Right kidney (tissue), 1 donor: Measurements from ENCODE around the gene ENHO.
A peak's percentile ranks its signal among the peaks of the same experiment; 100 is the strongest.
"Not testable (repeated sequence)": the region's sequence is repeated elsewhere in the genome, so short reads cannot be mapped to it uniquely, and the experiment has no call there.

Source experiments
- DNase-seq: peaks from one replicate; pipeline ENCODE4 v3.0.0-alpha.2; 2016

Gene ENHO

DNA sequence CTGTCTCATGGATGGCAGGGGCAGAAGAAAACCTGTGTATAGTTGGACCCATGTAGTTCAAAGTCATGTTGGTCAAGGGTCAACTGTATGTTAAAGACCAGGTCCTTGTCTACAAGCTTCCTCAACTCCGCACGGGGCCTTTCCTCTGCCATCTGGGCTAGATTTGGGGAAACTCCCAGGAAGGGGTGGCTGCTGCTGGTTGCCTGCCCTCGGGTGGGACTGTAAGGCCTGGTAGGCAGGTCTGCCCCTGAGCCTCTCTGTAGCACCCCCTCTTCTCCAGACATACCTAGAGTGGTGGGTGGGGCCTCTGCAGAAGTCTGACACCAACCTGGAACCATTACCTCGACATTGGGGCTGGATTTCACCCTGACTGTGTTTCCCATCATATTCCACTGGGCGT is 15.2 kb downstream of the ENHO start:
- no peak for DNase-seq

DNA sequence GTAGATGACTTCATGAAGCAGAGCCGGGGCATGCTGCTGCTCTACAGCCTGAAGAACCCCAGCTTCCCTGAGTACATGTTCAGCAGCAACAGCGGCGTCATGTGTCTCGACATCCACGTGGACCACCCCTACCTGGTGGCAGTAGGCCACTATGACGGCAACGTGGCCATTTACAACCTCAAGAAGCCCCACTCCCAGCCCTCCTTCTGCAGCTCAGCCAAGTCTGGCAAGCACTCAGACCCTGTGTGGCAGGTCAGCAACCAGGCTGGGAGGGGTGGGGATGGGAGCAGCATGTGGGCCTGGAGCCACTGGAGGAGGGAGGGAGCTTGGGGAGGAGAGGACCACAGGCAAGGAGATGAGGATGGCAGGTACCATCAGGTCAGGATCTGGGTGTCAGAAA is 16.2 kb downstream of the ENHO start:
- no peak for DNase-seq

DNA sequence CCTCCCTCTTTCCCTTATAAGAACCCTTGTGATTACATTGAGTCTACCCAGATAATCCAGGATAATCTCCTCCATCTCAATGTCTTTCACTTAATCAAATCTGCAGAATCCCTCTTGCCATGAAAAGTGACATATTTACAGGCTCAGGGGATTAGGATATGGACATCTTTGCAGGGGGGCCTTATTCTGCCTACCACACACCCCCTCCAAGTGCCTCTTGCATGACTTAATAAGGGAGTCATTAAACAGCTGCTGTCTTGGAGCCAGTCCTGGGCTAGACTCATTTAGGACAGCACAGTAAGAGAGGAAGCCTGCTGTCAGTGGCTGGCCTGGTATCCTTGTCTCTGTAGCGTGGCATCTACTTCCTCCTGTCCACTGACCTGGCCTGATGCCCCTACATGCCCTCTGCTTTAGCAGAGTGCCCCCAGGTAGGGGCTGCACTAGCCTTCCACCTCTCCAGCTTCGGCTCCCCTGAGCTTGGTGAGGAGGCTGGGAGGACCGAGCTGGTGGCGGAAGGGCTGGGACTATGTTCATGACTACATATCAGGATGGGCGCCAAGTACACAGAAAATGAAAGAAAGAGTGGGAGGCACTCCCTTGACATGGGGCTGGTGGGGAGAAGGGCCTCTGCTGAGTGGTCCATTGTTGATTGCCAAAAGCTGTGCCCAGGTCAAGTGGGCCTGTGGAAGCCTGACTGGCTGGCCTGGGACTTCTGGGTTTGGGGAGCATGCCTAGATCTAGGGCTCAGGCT is 17.2 kb downstream of the ENHO start:
- no peak for DNase-seq

DNA sequence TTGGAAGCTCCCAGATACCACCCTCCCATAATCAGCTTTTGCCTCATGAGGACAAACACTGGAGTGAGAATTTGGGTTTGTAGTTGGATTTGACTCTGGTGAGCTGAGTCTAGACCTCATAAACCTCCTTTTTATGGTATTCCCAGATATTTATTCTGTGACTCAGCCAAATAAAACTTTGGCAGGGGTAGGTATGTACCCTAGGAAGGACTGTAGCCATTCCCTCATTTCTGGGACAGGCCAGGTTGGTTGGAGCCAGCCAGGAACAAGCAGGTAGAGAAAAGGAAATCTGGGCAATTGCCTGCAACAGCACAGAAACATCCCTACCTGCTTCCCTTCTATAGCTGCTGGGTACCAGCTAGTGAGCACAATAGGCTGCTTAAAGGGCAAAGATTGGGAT is 19.4 kb downstream of the ENHO start:
- DNase-seq, result no peak

DNA sequence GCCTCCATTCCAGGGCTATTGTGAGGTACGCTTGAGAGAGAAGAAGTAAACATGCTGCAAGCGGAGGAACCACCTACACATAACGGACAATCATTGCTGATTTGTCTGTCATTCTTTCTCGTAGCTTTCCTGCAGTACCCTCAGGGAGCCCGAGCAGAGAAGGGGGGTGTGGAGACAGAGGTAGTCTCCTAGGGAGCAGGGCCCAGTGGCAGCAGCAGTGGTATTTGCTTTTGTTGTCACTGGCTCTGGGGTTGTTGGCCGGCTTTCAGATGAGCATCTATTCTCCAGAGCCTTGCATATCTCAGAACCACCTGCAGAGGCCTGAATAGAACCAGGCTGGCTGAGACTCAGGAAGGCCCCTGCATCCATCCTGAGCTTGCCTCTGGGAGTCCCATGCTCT is 19.9 kb downstream of the ENHO start:
- DNase-seq, result no peak

DNA sequence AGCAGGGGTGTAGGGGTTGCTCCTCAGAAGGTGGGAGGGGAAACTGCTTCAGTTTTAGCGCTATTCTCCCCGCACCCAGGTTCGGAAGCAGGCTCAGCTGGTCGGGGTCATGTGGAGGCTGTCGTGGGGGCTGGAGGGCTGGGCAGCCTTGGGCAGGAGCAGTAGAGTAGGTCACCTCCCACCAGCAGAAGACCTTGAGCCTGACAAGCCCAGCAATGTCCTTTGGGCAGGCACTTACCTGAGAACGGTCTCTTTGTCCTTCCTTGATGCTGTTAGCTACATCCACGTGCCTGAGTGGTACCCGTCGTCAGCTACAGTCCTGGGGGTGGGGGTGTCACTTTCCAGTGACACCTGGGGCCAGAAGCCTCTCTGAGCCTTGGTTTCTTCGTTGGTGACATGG is 20.3 kb downstream of the ENHO start:
- DNase-seq, result no peak

DNA sequence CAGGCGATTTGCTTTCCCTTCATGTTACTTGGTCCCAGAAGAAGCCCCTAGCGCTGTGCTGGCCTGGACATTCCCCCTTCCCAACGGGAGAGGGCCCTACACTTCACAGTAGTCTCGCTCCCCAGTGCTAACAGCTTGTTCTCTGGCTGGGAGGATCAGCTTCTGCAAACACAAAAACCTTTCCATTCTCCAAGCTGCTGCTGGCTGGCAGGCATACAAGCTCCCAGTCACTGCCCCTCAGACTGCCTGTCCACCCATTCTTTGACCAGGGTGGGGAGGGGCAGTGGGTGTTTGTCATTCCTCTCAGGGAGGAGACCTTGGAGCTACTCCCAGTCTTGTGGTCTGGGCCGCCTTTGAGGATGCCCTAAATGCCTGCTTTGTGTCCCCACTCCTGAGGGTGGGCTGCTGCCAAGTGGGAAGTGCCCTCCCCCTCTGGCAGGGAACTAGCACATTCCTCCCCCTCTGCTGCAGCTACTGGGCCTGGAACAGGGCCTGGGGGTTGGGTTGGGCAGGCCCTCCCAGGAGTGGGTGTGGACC is 20.8 kb downstream of the ENHO start:
- DNase-seq, result no peak

DNA sequence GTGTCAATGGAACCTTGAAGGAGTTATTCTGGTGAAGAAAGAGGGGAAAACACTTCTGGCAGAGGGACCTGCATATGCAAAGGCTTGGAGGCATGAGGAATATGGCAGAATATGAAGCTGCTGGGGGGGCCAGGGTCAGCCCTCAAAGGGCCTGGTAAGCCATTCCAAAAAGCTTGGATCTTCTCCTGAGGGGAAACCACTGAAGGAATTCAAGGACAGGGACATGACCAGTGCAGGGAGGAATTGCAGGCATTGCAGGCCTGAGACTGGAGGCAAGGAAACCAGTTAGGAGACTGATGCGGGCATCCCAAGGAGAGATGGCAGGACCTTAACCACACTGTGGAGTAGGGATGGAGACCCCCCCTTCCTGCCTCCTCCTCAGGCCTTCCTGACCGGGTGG is 21.4 kb downstream of the ENHO start:
- DNase-seq, result no peak

DNA sequence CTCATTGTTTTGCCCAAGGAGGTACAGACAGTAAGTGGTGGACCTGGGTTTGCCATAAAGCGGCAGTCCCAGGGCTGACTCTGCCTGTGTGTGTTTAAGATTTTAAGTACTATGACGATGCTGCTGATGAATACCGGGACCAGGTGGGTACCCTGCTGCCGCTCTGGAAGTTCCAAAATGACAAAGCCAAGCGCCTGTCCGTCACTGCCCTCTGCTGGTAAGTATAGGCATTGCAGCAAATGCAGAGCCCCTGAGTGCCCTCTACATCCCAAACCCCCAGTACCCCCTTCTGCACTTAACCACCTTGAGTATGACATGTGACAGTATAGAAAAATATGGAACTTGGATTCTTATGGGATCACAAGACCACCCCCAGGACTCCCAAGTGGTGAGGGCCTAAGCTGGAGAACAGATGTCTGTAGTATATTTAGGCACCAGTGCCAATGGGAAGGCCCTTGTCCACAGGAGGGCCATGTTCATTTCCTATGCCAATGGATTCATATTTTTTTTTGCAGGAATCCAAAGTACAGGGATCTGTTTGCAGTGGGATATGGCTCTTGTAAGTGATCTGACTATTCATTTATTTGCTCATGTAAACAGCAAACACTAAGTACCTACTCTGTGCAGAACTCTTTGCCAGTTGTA is 22.0 kb downstream of the ENHO start:
- peak; percentile 49 for DNase-seq

DNA sequence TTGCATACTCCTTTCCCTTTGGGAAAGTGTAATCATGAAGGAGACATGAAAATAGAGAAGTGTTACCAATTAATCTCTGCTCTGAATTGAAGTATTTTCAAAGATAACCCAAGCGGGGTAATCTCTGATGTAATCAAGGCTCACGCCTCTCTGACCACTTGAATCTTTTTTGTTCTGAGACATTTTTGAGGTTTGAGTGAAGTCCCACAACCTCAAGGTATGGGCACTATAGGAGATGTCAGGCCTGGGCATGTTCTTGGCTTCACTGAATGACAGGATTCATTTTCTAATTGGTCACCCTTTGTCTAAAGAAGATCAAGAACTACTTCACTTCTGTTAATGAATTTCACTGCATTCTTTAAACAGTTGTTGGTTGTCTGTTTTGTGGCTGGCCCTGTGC is 23.7 kb downstream of the ENHO start:
- DNase-seq, result no peak

DNA sequence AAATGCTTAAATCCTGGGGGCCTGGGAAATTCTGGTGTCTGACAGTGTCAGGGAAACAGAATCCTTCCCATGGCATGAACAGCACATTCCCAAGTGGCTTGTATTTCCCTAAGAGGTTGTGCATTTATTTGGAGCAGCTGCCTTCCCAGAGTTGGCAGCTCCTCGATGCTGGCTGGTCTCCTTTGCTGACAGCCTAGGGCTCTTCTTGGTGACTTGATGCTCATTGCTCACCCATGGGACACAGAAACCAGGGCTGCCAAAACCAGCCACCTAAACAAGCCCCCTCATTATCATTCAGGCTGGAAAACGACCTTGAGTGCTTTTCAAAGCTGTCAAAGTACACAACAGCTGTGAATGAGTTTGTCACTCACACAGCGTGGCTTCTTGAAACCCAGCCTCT is 24.2 kb downstream of the ENHO start:
- DNase-seq, result no peak

DNA sequence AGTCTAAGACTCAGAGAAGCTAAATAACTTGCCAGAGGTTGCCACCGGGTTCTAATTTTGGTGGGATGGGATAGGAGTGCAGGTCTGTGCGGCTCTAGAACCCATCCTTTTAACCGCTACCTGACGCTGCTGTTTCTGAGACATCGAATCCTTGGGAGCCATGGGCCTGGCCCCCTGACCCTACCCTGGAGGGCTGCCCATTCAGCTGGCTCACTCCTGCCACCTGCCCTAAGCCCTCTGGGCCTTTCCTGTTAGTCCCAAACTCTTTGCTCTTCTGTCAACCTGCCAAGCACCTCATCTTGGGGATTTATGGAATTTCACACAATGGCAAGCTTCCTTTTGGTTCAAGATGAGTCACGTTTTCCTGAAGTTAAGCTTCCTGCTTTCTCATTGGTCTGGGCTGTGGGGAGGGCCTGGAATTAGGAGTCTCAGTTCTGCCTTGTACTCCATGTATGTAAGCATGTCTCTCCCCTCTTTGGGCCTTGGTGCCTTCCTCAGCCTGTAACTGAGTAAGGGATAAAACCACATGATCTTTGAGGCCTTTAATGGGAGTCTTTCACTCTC is 26.6 kb downstream of the ENHO start:
- no peak for DNase-seq

DNA sequence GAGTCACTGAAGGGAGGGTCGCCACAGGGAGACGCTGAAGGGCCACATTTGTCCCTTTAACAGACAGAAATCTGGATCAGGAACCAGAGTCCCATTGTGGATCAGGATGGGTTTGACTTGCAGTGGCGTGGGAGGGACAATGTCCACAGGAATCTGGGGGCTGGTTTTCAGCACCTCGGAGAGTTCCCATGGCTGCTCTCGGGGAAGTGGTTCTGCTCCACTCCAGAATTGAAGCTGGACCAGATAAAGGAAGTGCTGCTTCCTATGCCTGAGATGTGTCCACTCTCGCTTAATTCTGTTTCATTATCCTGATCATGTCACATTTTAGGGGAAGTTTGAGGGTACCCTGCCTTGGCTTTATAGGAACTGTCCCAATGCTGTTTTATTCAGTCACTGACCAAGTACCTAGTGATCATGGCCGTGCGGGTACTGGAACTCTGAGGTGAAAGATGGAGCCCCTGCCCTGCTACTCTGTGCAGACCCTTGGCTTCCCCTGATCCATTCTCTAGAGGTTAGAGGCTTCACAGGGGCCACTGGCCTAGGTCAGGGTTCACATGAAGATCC is 28.7 kb downstream of the ENHO start:
- peak; percentile 34 for DNase-seq

DNA sequence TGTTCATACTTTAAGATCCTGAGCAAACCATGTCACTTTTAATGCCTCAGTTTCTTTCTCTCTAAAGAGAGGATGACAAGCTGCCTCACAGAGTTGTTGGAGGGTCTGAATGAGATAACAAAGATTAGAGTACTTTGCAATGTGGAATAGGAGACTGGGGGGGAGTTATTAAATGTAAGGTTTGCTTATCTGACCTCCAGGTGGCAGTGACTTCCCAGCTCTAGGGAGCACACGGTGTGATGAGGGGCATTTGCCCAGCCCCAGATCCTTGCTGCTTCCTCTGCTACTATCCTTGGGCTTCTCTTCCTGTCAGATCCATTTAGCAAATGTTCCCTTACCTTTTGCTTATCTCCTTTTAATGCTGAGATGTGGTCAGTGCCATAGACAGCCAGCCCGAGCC is 30.7 kb downstream of the ENHO start:
- DNase-seq, result no peak

DNA sequence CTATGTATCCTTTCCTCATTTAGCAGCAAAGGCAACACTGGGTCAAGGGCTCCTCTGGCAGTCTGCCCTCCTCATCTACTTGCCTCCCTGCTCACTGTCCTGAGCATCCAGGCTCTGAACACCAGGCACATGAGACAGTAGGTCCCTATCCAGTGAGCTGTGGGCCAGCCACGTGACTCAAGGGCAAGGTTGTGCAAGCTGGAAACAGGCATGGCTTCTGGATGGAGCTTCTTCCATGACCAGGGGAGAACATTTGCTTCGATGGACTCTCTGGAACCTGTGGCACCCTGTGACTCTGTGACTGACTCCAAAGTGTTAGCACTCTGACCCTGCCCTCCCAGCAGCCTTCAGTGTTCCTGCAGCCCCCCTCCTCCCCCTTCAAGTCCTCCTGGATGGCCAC is 31.2 kb downstream of the ENHO start:
- no peak for DNase-seq

DNA sequence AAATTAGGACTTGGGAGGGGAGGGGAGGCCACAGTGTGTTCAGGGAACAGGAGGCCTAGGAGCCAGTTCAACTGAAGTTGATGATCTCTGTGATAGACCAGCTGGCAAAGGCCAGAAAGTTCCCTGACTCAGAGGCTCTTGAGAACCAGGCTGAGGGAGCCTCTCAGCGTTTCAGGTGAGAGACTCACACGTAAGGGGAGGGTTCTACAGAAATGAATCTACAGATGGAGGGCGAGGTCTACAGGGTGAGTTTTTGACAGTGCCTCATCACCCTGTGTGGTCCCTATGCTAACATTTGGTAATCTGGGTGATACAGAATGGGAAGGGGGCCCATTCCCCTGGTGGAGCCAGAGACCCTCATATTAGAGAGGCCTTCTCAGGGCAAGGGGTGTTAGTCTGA is 32.0 kb downstream of the ENHO start:
- DNase-seq, result no peak

DNA sequence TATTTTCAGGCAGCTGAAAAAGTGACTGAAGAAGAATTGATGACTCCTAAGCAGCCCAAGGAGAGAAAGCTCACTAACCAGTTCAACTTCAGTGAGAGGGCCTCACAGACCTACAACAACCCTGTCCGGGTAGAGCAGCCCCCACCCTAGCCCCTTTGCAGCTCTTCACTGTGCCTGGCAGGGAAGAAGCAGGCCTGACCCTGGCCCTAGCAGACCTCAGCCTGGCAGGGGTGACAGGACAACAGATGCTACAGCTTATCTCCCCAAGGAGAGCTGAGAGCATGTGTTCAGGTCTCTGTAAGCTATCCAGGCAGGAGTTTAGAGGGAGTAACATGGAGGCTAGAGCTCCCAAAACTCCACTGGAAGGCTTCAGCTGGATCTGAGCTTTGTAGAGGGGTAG is 32.4 kb downstream of the ENHO start:
- no peak for DNase-seq

DNA sequence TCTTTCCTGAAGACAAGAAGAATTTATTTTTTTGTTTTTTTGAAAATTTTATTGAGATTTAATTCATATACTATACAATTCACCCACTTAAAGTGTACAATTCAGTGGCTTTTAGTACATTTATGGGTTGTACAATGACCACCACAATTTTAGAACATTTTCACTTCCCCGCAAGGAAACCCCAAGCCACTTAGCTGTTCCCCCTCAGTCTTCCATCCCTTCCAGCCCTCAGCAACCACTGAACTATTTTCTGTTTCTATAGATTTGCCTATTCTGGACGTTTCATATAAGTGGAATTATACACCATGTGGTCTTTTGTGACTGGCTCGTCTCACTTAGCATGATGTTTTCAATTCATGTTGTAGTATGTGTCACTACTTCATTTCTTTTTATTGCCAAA is 36.2 kb downstream of the ENHO start:
- DNase-seq, result no peak

DNA sequence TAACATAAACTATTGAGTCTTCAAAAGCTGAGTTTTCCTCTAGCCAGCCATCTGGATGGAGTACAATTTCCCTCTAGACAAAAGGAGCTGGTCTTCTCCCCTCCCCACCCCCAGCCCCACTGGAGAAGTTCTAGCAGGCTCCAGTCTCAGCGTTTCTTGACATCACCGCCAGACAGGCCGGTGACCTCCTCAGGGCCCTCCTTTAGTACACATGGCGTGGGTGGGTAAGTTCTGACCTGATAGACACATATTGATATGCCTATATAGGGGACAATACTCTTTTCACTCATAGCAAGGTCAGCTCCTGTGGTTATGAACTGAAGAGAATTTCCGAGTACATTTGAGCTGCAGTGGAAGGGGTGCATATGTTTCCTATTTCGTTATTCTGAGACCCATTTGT is 37.0 kb downstream of the ENHO start:
- no peak for DNase-seq

DNA sequence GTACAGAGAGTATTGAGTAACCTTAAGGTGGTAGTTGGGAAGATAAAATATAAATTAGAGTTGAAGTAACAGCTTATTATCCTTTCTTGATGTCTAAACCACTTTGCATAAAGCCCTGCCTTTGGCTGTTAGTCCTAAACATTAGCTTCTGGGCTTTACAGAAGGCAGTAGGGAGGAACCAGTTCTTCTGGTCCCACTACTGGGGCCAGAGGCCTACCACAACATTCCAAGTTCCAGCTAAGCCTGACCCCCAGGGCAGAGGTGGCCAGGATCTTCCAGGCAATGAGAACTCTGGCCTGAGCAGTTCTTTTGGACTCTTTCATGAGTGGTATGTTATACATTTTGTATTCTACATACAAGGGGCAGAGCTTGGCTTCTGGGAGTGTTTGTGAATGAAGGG is 38.1 kb downstream of the ENHO start:
- DNase-seq, result no peak

DNA sequence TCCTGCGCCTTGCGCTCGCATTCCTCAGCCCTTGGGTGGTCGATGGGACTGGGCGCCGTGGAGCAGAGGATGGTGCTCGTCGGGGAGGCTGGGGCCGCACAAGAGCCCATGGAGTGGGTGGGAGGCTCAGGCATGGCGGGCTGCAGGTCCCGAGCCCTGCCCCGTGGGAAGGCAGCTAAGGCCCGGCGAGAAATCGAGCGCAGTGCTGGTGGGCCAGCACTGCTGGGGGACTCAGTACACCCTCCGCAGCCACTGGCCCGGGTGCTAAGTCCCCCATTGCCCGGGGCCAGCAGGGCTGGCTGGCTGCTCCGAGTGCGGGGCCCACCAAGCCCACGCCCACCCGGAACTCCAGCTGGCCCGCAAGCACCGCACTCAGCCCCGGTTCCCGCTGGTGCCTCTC is 40.0 kb downstream of the ENHO start:
- not testable (repeated sequence) for DNase-seq

DNA sequence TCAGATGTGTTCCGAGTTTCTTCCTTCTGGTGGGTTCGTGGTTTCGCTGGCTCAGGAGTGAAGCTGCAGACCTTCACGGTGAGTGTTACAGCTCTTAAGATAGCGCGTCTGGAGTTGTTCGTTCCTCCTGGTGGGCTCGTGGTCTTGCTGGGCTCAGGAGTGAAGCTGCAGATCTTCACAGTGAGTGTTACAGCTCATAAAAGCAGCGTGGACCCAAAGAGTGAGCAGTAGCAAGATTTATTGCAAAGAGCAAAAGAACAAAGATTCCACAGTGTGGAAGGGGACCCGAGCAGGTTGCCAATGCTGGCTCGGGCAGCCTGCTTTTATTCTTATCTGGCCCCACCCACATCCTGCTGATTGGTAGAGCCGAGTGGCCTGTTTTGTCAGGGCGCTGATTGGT is 41.2 kb downstream of the ENHO start:
- not testable (repeated sequence) for DNase-seq

DNA sequence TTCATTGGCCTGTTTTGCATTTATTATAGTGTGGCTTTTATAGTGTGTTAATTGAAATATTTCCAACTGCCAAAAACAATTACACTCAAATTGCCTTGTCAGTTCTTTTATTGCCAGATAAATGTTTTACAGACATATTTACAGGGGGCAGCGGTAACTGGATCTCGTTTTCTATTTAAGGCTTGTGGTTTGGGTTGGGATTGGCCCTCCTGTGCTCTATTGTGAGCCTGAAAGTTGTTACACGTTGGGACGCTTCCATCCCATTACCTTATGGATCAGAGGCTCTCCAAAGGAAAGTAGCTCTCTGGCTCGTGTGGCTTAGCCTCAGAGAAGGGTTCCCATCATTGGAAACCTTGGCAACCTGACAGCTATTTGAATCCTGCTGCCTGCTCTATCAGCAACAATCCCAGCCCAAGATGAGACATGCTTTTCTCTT is 43.3 kb downstream of the ENHO start:
- DNase-seq, result no peak

DNA sequence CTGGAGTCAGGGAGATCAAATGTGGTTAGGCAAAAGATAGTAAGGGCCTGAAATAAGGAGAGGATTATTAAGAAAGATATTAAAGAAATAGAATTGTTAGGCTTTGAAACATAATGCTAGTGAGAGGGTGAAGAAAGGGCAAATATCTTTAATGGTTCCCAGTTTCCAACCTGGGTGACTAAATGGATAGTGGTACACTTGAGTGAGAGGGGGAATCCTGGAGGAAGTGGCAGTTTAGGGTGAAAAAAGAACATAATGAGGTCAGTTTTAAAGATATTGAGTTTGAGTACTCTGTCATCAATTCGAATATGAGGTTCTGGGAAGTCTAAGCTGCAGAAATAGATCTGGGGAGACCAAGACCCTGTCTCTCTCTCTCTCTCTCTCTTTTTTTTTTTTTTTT is 45.2 kb downstream of the ENHO start:
- DNase-seq, result no peak
